GM18858 (cell line): Measurements from ENCODE around the gene ATAD3C.
"Not testable (repeated sequence)": the region's sequence is repeated elsewhere in the genome, so short reads cannot be mapped to it uniquely, and the experiment has no call there.

ENCODE experiments used
- ATAC-seq: cut with Tn5 transposase; IDR thresholded peaks from one replicate; pipeline ENCODE4 v1.9.1; 2021; ENCODE audit not compliant: unreplicated experiment

ATAD3C gene

GRCh38 chr1:1468196-1468985 lies 18.9 kb downstream of the ATAD3C start:
- ATAC-seq = not testable (repeated sequence)

DNA sequence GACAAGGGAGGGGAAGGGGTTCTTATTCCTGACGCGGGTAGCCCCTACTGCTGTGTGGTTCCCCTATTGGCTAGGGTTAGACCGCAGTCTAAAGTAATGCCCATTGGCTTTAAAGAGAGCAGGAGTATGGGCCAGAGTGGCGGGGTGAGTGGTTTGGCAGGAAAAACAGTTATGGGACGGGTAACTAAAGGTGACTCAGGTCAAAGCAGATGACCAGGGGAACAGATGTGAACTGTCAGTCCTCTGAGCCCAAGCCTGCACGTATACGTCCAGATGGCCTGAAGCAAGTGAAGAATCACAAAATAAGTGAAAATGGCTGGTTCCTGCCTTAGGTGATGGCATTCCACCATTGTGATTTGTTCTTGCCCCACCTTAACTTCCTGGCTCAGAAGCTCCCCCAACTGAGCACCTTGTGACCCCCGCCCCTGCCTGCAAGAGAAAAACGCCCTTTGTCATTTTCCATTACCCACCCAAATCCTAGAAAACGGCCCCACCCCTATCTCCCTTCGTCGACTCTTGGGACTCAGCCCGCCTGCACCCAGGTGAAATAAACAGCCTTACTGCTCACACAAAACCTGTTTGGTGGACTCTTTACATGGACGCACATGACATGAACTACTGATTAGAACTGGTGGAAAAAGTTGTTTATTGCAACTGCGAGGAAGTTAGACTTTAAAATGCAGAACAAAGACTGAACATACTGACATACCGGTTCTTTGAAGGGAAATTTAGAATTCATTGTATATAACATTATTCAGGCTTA lies 21.3 kb downstream of the ATAD3C start:
- ATAC-seq = peak; percentile 5

DNA sequence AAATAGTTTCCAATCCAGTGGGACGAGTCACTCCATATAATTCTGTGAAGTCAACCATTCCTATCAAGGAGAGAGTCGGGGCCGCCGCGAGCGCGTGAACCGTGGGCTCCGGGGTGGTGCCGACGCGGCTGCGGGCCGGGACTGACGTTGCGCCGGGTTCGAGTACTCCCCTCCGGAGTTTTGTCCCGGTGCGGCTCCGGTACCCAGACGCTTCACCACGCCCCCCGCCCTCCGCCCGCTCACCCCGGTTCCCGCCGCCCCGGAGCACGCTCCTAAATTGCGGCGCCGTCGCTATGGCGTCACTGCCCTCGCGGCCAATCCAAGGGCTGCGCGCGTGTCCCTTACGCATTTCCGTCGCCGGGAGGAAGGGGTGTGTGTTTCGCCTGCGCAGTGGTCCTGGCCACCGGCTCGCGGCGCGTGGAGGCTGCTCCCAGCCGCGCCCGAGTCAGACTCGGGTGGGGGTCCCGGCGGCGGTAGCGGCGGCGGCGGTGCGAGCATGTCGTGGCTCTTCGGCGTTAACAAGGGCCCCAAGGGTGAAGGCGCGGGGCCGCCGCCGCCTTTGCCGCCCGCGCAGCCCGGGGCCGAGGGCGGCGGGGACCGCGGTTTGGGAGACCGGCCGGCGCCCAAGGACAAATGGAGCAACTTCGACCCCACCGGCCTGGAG lies 22.0 kb downstream of the ATAD3C start, which contains the start of gene ATAD3B:
Gene ATAD3B (plus strand): TSS at position 377 of the 664 bp plus-strand sequence. CDS start 120 bp downstream, at position 497.
- peak; percentile 75 for ATAC-seq

DNA sequence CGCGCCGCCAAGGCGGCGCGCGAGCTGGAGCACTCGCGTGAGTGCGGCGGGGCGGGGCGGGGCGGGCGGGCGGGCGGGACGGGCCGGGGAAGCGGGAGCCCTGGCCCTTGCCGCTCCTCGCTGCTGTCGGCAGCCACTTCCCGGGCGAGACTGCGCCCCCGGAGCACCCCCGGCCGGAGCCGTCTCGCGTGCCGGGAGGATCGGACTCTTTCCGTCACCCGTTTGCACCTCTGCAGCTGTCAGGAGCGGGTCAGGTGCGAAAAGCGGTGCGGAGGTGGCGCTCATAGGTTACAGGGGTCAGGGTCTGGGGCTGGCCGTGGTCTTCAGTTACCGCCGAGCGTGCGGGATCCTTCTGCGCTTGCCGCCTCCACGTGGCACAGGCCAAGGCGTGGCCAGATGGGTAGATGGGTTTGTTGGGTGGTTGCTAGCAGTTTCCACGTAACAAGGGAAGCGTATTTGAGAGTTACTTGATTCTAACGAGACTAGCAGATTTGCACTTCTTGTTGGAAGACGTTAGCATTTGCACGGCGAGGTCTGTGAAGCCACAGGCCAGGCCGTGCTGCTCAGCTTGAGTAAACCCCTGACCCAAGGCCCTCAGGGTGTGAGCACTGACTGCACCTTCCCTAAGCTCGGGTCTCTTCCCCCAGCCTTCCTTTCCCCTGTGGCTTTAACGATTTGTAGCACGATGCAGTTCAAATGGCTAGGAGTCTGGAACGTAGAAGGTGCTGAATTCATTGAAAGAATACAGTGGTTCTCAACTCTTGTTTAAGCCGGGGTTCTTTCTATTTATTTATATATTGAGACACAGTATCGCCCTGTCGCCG lies 22.8 kb downstream of the ATAD3C start:
- ATAC-seq = not testable (repeated sequence)

- ATAC-seq = not testable (repeated sequence)
Observed at GRCh38 chr1:1476011-1476410, 26.5 kb downstream of the ATAD3C start.

GRCh38 chr1:1477206-1477605 lies 27.7 kb downstream of the ATAD3C start:
- ATAC-seq = no peak

DNA sequence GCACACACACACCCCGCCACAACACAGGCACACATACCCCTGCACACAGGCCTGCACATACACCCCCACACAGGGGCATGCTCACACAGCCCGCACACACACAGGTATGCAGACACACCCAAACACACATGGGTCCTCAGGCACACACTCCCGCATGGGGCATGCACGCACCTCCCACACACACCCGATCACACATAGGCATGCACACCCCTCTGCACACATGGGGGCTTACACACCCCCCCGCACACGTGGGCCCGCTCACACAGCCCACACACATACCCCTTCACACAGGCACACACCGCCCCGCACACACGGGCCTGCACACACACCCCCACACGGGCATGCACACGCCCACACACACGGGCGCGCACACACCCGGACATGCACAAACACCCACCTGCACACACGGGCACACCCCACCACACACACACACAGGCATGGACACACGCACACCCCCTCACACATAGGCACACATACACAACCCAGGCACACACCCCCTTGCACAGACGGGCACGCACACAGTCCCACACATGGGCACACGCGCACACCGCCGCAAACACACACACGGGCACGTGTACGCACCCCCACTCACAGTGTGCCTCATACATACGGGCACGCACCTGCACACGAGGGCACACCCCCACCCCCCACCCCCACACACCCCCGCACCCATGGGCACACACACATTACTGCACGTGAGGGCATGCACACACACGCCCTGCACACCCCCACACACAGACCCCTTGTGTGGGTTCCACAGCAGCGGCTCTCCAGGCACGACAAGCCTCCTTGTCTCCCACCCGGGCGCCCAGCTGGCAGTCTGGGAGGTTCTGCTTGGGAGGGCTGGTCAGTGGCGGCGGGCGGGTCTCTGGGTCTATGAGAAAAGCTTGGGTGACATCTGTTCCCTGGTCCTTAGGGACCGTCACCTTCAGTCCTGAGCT lies 30.3 kb downstream of the ATAD3C start:
- no peak for ATAC-seq

- ATAC-seq = not testable (repeated sequence)
Observed at GRCh38 chr1:1480488-1480867, 31.0 kb downstream of the ATAD3C start.

DNA sequence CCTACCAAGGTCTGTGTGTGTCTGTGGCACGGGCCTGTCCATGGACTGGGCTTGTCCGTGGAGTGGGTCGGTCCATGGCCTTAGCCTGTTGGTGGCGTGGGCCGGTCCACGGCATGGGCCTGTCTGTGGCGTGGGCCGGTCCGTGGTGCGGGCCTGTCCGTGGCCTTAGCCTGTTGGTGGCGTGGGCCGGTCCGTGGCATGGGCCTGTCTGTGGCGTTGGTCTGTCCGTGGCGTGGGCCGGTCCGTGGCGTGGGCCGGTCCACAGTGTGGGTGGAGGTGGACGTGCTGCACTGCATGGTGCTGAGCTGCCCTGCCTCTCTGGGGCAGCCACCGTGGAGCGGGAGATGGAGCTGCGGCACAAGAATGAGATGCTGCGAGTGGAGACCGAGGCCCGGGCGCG lies 32.3 kb downstream of the ATAD3C start:
- not testable (repeated sequence) for ATAC-seq

DNA sequence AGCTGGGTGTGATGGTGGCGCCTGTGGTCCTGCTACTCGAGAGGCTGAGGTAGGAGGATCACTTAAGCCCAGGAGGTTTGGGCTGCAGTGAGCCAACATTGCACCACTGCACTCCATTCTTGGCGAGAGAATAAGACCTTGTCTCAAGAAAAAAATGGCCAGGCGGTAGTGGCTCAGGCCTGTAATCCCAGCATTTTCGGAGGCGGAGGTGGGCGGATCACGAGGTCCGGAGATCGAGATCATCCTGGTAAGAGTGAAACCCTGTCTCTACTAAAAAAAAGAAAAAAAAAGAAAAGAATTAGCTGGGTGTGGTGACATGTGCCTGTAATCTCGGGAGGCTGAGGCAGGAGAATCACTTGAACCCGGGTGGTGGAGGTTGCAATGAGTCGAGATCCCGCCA lies 33.4 kb downstream of the ATAD3C start:
- no peak for ATAC-seq

- ATAC-seq = no peak
Observed at GRCh38 chr1:1483714-1484113, 34.2 kb downstream of the ATAD3C start.

- not testable (repeated sequence) for ATAC-seq
Observed at GRCh38 chr1:1484976-1485750, 35.7 kb downstream of the ATAD3C start.

DNA sequence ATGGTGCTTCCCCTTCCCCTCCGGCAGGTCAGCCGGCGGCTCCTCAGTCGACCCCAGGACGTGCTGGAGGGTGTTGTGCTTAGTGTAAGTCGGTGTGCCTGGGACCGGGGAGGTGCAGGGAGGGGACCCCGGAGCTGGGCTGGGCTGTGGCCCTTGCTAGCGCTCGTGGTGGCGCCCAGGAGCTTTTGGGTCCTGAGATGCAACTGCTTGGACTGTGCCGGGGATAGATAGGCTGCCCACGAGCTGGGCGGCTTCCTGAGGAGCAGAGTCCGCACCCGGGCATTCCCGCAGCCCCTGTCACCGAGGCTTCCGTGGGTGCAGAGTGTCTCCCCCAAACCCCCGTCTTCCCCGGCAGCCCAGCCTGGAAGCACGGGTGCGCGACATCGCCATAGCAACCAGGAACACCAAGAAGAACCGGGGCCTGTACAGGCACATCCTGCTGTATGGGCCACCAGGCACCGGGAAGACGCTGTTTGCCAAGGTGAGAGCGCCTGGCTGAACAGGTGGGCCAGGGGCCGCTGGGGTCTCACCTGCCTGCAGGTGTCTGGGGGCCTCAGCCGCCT lies 36.3 kb downstream of the ATAD3C start:
- ATAC-seq = not testable (repeated sequence)

DNA sequence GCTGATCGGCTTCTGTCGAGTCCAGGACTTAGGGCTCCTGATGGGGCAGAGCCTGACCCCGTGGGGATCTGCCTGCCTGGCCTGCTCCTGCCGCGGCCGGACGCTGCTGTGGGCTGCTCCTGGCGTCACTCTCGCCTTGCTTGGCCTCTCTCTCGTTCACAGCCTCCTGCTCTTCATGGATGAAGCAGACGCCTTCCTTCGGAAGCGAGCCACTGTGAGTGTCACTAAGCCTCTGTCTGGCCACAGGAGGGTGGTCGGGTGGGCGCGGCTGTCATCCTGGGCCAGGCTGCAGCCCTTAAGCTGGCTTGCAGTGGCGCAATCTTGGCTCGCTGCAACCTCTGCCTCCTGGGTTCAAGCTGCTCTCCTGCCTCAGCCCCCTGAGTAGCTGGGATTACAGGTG lies 38.2 kb downstream of the ATAD3C start:
- ATAC-seq = no peak

DNA sequence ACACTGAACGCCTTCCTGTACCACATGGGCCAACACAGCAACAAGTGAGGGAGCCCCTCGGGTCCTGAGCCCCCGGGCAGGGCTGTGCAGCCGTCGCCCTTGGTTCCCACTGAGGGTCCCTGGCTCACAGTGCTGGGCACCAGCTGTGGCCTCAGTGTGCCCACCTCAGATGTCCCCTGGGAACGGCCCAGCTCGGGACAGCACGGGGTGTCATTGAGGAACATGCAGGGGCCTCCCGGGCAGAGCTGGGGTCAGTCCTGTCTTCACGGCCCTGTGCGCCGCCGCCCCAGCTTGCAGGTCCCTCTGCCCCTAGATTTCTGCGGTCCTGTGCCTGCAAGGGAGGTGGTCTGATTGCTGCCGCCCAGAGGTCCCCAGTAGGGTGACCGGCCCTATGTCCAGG lies 39.7 kb downstream of the ATAD3C start:
- ATAC-seq = no peak

- no peak for ATAC-seq
Observed at GRCh38 chr1:1489861-1490260, 40.4 kb downstream of the ATAD3C start.

- no peak for ATAC-seq
Observed at GRCh38 chr1:1490633-1491230, 41.2 kb downstream of the ATAD3C start.

DNA sequence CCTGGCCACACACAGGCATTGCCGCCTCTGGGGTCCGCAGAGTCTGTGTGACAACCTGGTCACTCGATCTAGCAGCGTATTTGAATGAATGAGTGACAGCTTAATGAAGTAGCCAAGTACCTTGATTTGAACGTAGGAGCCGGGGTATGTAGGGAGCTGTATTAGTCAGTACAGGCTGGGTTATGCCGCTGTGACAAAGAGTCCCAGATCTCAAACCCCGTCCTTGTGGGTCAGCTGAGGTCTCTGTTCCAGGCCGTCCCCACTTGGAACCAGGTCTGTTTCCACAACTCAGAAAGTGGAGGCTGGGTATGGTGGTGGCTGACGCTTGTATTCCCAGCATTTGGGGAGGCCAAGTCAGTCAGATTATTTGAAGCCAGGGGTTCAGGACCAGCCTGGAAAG lies 42.1 kb downstream of the ATAD3C start:
- ATAC-seq = no peak
